HL-60 (cell line): ENCODE data around the gene SIVA1.

Source experiments
- CTCF ChIP-seq: IDR thresholded peaks from one replicate; pipeline ENCODE4 v1.5.1; 2011; ENCODE audit warnings: low read length, control low read depth, inconsistent platforms; ENCODE audit not compliant: insufficient read depth
- POLR2AphosphoS5 ChIP-seq: IDR thresholded peaks from 2 replicates; pipeline ENCODE4 v1.6.1; 2012; ENCODE audit warnings: low read depth
- REST ChIP-seq: IDR thresholded peaks from 2 replicates; pipeline ENCODE4 v1.6.1; 2012; ENCODE audit warnings: low read depth; ENCODE audit not compliant: insufficient replicate concordance

GRCh38 chr14:104746934-104747481, 5.9 kb upstream of the SIVA1 start:
- TF ChIP-seq POLR2AphosphoS5 (no peak), CTCF (no peak), REST (no peak)
